Astrocyte (in vitro differentiated cells and primary cell): ENCODE results near the gene PPP1R14C.

Source experiments
- EZH2 ChIP-seq: IDR thresholded peaks from 2 replicates; pipeline ENCODE4 v1.6.1; 2012; ENCODE audit warnings: mild to moderate bottlenecking, low read length, inconsistent platforms; ENCODE audit not compliant: insufficient read depth
- TF ChIP-seq, protein P1 (sequence below): IDR thresholded peaks from 2 replicates; pipeline ENCODE4 v1.5.1; 2011; ENCODE audit warnings: low read depth, mild to moderate bottlenecking, inconsistent platforms, low read length, moderate library complexity; ENCODE audit not compliant: insufficient read depth

DNA sequence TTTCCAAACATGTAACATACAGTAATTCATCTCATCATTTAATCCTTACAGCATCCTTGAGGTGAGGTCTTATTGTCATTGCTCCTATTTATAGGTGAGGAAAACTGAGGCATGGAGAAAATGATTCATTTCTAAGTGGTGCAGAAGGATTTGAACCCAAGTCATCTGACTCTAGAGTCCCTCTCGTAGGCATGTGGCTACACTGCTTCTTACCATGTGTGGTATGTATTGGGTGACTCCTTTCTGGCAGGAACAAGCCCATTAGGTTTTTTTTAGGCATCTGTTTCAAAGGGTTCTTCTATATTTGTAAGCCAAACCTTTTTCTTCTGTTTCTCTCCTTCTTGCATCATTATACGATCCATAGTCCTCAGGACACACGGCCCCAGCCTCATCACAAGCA lies 94.8 kb downstream of the PPP1R14C start:
- TF ChIP-seq, protein P1, sequence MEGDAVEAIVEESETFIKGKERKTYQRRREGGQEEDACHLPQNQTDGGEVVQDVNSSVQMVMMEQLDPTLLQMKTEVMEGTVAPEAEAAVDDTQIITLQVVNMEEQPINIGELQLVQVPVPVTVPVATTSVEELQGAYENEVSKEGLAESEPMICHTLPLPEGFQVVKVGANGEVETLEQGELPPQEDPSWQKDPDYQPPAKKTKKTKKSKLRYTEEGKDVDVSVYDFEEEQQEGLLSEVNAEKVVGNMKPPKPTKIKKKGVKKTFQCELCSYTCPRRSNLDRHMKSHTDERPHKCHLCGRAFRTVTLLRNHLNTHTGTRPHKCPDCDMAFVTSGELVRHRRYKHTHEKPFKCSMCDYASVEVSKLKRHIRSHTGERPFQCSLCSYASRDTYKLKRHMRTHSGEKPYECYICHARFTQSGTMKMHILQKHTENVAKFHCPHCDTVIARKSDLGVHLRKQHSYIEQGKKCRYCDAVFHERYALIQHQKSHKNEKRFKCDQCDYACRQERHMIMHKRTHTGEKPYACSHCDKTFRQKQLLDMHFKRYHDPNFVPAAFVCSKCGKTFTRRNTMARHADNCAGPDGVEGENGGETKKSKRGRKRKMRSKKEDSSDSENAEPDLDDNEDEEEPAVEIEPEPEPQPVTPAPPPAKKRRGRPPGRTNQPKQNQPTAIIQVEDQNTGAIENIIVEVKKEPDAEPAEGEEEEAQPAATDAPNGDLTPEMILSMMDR, result no peak
- no peak for TF ChIP-seq EZH2
